SK-N-SH (cell line): ENCODE measurements around the gene DNAJB11. TPM values are rescaled to one million over a fixed set of nuclear protein-coding genes. Genes with fewer than 3 reads are reported as not detected.

Source experiments
- CTCF ChIA-PET: fragments of 300-600, 350-600 bp; formaldehyde crosslinking; extraction: SDS; loops from one replicate; lab custom pipeline; 2021; lab: Yijun Ruan, JAX
- POLR2A ChIA-PET: fragments of 350-600 bp; sonication (Branson Sonifier 250); formaldehyde crosslinking; extraction: SDS; loops from one replicate; lab custom pipeline; 2020; ENCODE audit warnings: antibody characterized with exemption, inconsistent platforms; lab: Yijun Ruan, JAX
- DNase-seq: peaks from one replicate; pipeline ENCODE4 v3.0.0; 2012
- H2AFZ ChIP-seq: fragments of 200-600 bp; sonication (generic); 2 replicates; pipeline ENCODE4 v1.8.1; 2016; ENCODE audit warnings: antibody characterized with exemption, mild to moderate bottlenecking, low read depth
- H3F3A ChIP-seq: fragments of 200-600 bp; sonication (generic); replicated peaks from 2 replicates; pipeline ENCODE3; 2016; ENCODE audit warnings: antibody characterized with exemption, mild to moderate bottlenecking; ENCODE audit not compliant: insufficient read depth
- H3K27ac ChIP-seq, 2 experiments: fragments of 200-500 bp in 1 of 2; fragments of 200-600 bp in 1 of 2; sonication (Bioruptor generic) in 1 of 2; sonication (generic), shearing (Covaris generic) in 1 of 2; 2 replicates each; pipeline versions ENCODE4 v1.5.1 to v1.6.1; 2014 to 2016; ENCODE audit warnings: low read depth in 2 of 2, inconsistent platforms in 1 of 2, low read length in 1 of 2, mild to moderate bottlenecking in 1 of 2, mixed read lengths in 1 of 2
- H3K27me3 ChIP-seq: fragments of 200-600 bp; sonication (generic), shearing (Covaris generic); 2 replicates; pipeline ENCODE4 v1.6.1; 2016; ENCODE audit warnings: mixed run types; ENCODE audit not compliant: insufficient read depth
- H3K36me3 ChIP-seq, 2 experiments: fragments of 200-500 bp in 1 of 2; fragments of 200-600 bp in 1 of 2; sonication (Bioruptor generic) in 1 of 2; sonication (generic) in 1 of 2; replicated peaks in 1 of 2; 2 replicates each; pipeline versions ENCODE3 to v1.5.1; 2014 to 2016; ENCODE audit warnings: low read length in 1 of 2, mild to moderate bottlenecking in 1 of 2; ENCODE audit not compliant: insufficient read depth in 2 of 2, control insufficient read depth in 1 of 2
- H3K4me1 ChIP-seq, 2 experiments: fragments of 200-500 bp in 1 of 2; fragments of 200-600 bp in 1 of 2; sonication (Bioruptor generic) in 1 of 2; sonication (generic), shearing (Covaris generic) in 1 of 2; 2 replicates each; pipeline versions ENCODE4 v1.5.1 to v1.6.1; 2014 to 2016; ENCODE audit warnings: low read depth in 1 of 2, low read length in 1 of 2, mixed run types in 1 of 2; ENCODE audit not compliant: insufficient read depth in 2 of 2, control insufficient read depth in 1 of 2
- H3K4me2 ChIP-seq: fragments of 200-600 bp; sonication (generic), shearing (Covaris generic); 2 replicates; pipeline ENCODE4 v1.6.1; 2017; ENCODE audit warnings: mixed run types
- H3K4me3 ChIP-seq, 2 experiments: fragments of 200-500 bp in 1 of 2; fragments of 200-600 bp in 1 of 2; sonication (Bioruptor generic) in 1 of 2; sonication (generic), shearing (Covaris generic) in 1 of 2; 2 replicates each; pipeline versions ENCODE4 v1.5.1 to v1.8.1; 2014 to 2016; ENCODE audit warnings: low read depth in 2 of 2, inconsistent platforms in 1 of 2, low read length in 1 of 2, mild to moderate bottlenecking in 1 of 2, mixed read lengths in 1 of 2, moderate library complexity in 1 of 2
- H3K79me2 ChIP-seq: fragments of 200-600 bp; sonication (generic); 2 replicates; pipeline ENCODE4 v1.8.1; 2017; ENCODE audit warnings: mild to moderate bottlenecking; ENCODE audit not compliant: insufficient read depth
- H3K9ac ChIP-seq: fragments of 200-600 bp; sonication (generic); 2 replicates; pipeline ENCODE4 v1.6.1; 2017; ENCODE audit warnings: mixed run types
- H3K9me2 ChIP-seq: fragments of 200-600 bp; sonication (generic); 2 replicates; pipeline ENCODE4 v1.6.1; 2017; ENCODE audit warnings: mixed run types
- H3K9me3 ChIP-seq: fragments of 200-600 bp; sonication (generic); 2 replicates; pipeline ENCODE4 v1.6.1; 2017; ENCODE audit warnings: mixed run types, mild to moderate bottlenecking, moderate library complexity
- H4K20me1 ChIP-seq: fragments of 200-600 bp; sonication (generic); 2 replicates; pipeline ENCODE4 v1.6.1; 2017; ENCODE audit warnings: mild to moderate bottlenecking, mixed run types; ENCODE audit not compliant: insufficient read depth
- ELF1 ChIP-seq: IDR thresholded peaks from 2 replicates; pipeline ENCODE4 v1.4.0; 2012
- EP300 ChIP-seq, 2 experiments: IDR thresholded peaks; 2 replicates each; pipeline versions ENCODE4 v1.4.0 to v1.6.1; 2012; ENCODE audit warnings: borderline replicate concordance in 1 of 2, low read depth in 1 of 2, low read length in 1 of 2
- EZH2phosphoT487 ChIP-seq: fragments of 200-600 bp; sonication (generic); IDR thresholded peaks from 2 replicates; pipeline ENCODE4 v1.6.1; 2017; ENCODE audit warnings: low read depth, mixed run types, mild to moderate bottlenecking, antibody characterized with exemption, moderate library complexity, borderline replicate concordance
- FOSL2 ChIP-seq: IDR thresholded peaks from 2 replicates; pipeline ENCODE4 v1.4.0; 2012; ENCODE audit warnings: low read depth, mild to moderate bottlenecking, moderate library complexity, borderline replicate concordance
- FOXJ3 ChIP-seq: sonication (generic); formaldehyde crosslinking; IDR thresholded peaks from 2 replicates; pipeline ENCODE4 v1.5.1; 2020; ENCODE audit warnings: mild to moderate bottlenecking, missing genetic modification reagents
- GABPA ChIP-seq: IDR thresholded peaks from 2 replicates; pipeline ENCODE4 v1.4.0; 2012; ENCODE audit warnings: low read depth, mild to moderate bottlenecking
- MAX ChIP-seq: IDR thresholded peaks from 2 replicates; pipeline ENCODE4 v1.4.0; 2012; ENCODE audit warnings: low read depth
- MEF2A ChIP-seq: IDR thresholded peaks from 2 replicates; pipeline ENCODE4 v1.4.0; 2012; ENCODE audit warnings: low read depth, borderline replicate concordance
- NRF1 ChIP-seq: IDR thresholded peaks from 2 replicates; pipeline ENCODE4 v1.6.1; 2012; ENCODE audit warnings: low read depth, mild to moderate bottlenecking, low read length
- POLR2AphosphoS5 ChIP-seq: IDR thresholded peaks from 2 replicates; pipeline ENCODE4 v1.6.1; 2012; ENCODE audit warnings: low read depth, low read length
- RAD21 ChIP-seq: IDR thresholded peaks from 2 replicates; pipeline ENCODE4 v1.6.1; 2012; ENCODE audit warnings: mild to moderate bottlenecking, low read length
- RCOR1 ChIP-seq: fragments of 150-350 bp; IDR thresholded peaks from 2 replicates; pipeline ENCODE4 v1.6.1; 2017; ENCODE audit warnings: antibody characterized with exemption, low read length
- RXRA ChIP-seq: IDR thresholded peaks from 2 replicates; pipeline ENCODE4 v1.4.0; 2012; ENCODE audit warnings: low read depth, mild to moderate bottlenecking, borderline replicate concordance
- SIN3A ChIP-seq: IDR thresholded peaks from 2 replicates; pipeline ENCODE4 v1.6.1; 2012; ENCODE audit warnings: low read depth, mild to moderate bottlenecking, low read length, moderate library complexity, borderline replicate concordance
- SMC3 ChIP-seq: IDR thresholded peaks from 2 replicates; pipeline ENCODE4 v1.6.1; 2012; ENCODE audit warnings: low read depth, low read length, improper control_type of control experiment
- TAF1 ChIP-seq: IDR thresholded peaks from 2 replicates; pipeline ENCODE4 v1.6.1; 2012; ENCODE audit warnings: low read depth, mild to moderate bottlenecking, low read length, moderate library complexity, borderline replicate concordance
- TCF12 ChIP-seq: IDR thresholded peaks from 2 replicates; pipeline ENCODE4 v1.4.0; 2012
- TEAD4 ChIP-seq: IDR thresholded peaks from 2 replicates; pipeline ENCODE4 v1.4.0; 2012; ENCODE audit warnings: mild to moderate bottlenecking, borderline replicate concordance; ENCODE audit not compliant: insufficient read depth
- USF1 ChIP-seq: IDR thresholded peaks from 2 replicates; pipeline ENCODE4 v1.4.0; 2012; ENCODE audit warnings: low read depth, borderline replicate concordance
- WGBS: methylation state at CpG from one replicate; pipeline ENCODE4 v1.1.6; 2017; ENCODE audit warnings: low lambda C conversion rate; 5-methylcytosine and 5-hydroxymethylcytosine counted together
- polyA plus RNA-seq, 3 experiments: library from polyadenylated mRNA; depleted of rRNA; stranded (reverse); fragments of >200 nt; gene quantifications; 2 replicates each; pipeline ENCODE4 v1.2.3, GENCODE V29; 2012
- TF ChIP-seq, protein P1 (sequence below): fragments of 200-600 bp; sonication (generic); IDR thresholded peaks from 2 replicates; pipeline ENCODE4 v1.6.1; 2017; ENCODE audit warnings: antibody characterized with exemption, mild to moderate bottlenecking, moderate library complexity

DNAJB11 gene
- polyA plus RNA-seq, 1 of the 3 experiments (the other 2 are of a cell fraction): 33.3 TPM

GRCh38 chr3:186605561-186606545 is 35.3 kb downstream of the DNAJB11 start:
- Histone ChIP-seq H3F3A (no peaks in the 10 kb centered on the region), H2AFZ (no peak overlapping the region), H3K36me3 (no peaks in the 10 kb centered on the region), H3K27me3 (no peaks in the 10 kb centered on the region; the same call in 1 of the 2 replicates), H4K20me1 (no peaks in the 10 kb centered on the region), H3K4me1 (no peaks in the 10 kb centered on the region), H3K9ac (no peak overlapping the region), H3K4me3 (no peak overlapping the region), H3K4me2 (no peak overlapping the region), H3K9me3 (no peaks in the 10 kb centered on the region), H3K79me2 (no peaks in the 10 kb centered on the region), H3K27ac (no peak overlapping the region), H3K9me2 (no peaks in the 10 kb centered on the region)
- no peak for DNase-seq
- ChIA-PET POLR2A (no interaction called here), CTCF (interaction anchor here (0.6 to 17.4 kb wide), 2 partner anchors 9 to 346 kb away, joined by 3 to 167 read pairs; partner anchors contain the start of gene AHSG)
- 33% methylated on average over 5 of the region's 5 CpGs for WGBS
- TF ChIP-seq RXRA (no peak), SIN3A (no peak), TAF1 (no peak), TEAD4 (no peak), GABPA (no peak), RCOR1 (no peak), EZH2phosphoT487 (no peak), EP300 (IDR thresholded peaks at IDR 0.05; ENCODE audit: borderline replicate concordance in 1 of 2, low read depth in 1 of 2, low read length in 1 of 2) (no peak), SMC3 (no peak), FOSL2 (no peak)
- TF ChIP-seq, protein P1, sequence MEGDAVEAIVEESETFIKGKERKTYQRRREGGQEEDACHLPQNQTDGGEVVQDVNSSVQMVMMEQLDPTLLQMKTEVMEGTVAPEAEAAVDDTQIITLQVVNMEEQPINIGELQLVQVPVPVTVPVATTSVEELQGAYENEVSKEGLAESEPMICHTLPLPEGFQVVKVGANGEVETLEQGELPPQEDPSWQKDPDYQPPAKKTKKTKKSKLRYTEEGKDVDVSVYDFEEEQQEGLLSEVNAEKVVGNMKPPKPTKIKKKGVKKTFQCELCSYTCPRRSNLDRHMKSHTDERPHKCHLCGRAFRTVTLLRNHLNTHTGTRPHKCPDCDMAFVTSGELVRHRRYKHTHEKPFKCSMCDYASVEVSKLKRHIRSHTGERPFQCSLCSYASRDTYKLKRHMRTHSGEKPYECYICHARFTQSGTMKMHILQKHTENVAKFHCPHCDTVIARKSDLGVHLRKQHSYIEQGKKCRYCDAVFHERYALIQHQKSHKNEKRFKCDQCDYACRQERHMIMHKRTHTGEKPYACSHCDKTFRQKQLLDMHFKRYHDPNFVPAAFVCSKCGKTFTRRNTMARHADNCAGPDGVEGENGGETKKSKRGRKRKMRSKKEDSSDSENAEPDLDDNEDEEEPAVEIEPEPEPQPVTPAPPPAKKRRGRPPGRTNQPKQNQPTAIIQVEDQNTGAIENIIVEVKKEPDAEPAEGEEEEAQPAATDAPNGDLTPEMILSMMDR: no peak

GRCh38 chr3:186608624-186609215 is 38.2 kb downstream of the DNAJB11 start:
- WGBS: 44% methylated on average over 2 of the region's 2 CpGs
- no peaks in the 10 kb centered on the region; a peak in 1 of 4 replicates for H3K4me1 ChIP-seq
- H3K36me3 ChIP-seq: no peaks in the 10 kb centered on the region
- no peaks in the 10 kb centered on the region for H3K9me2 ChIP-seq
- POLR2A ChIA-PET: no interaction called here
- no peaks in the 10 kb centered on the region; the same call in 1 of the 2 replicates for H3K27me3 ChIP-seq
- H3K4me2 ChIP-seq: no peak overlapping the region
- no peak overlapping the region for H3K9ac ChIP-seq
- H3F3A ChIP-seq: no peaks in the 10 kb centered on the region
- CTCF ChIA-PET: interaction anchor here (0.6 to 1.9 kb wide), 5 partner anchors 8 to 215 kb away, joined by 3 to 11 read pairs (median 6); no protein-coding TSS in a partner anchor
- H3K9me3 ChIP-seq: no peaks in the 10 kb centered on the region
- H3K4me3 ChIP-seq: no peak overlapping the region
- H3K27ac ChIP-seq: no peak overlapping the region
- DNase-seq: no peak
- H2AFZ ChIP-seq: no peak overlapping the region
- no peaks in the 10 kb centered on the region for H3K79me2 ChIP-seq
- H4K20me1 ChIP-seq: no peaks in the 10 kb centered on the region
- TF ChIP-seq SMC3 (no peak), USF1 (no peak), FOXJ3 (CRISPR knock-in tag) (no peak), NRF1 (no peak), FOSL2 (no peak), RXRA (no peak), GABPA (no peak), EP300 (IDR thresholded peaks at IDR 0.05; ENCODE audit: borderline replicate concordance in 1 of 2, low read depth in 1 of 2, low read length in 1 of 2) (no peak), MEF2A (no peak), MAX (no peak), ELF1 (no peak), RAD21 (no peak), TCF12 (no peak), POLR2AphosphoS5 (no peak)
